Parathyroid adenoma (tissue), 2 donors: Measurements from ENCODE around the gene ABCD1.
A peak's percentile ranks its signal among the peaks of the same experiment; 100 is the strongest.

Source experiments
- H2AFZ ChIP-seq: fragments of 300-600 bp; sonication (generic); one replicate; pipeline ENCODE4 v1.7.0; 2017; ENCODE audit warnings: antibody characterized with exemption, mild to moderate bottlenecking
- H3K27ac ChIP-seq: fragments of 300-600 bp; sonication (generic); one replicate; pipeline ENCODE4 v1.7.0; 2017
- H3K27me3 ChIP-seq: fragments of 300-600 bp; sonication (generic); one replicate; pipeline ENCODE4 v1.7.0; 2017; ENCODE audit warnings: low read length; ENCODE audit not compliant: control insufficient read depth, insufficient read depth
- H3K36me3 ChIP-seq: fragments of 300-600 bp; sonication (generic); one replicate; pipeline ENCODE4 v1.7.0; 2017; ENCODE audit warnings: low read length; ENCODE audit not compliant: control insufficient read depth, insufficient read depth
- H3K4me1 ChIP-seq: fragments of 300-600 bp; sonication (generic); one replicate; pipeline ENCODE4 v1.7.0; 2017; ENCODE audit warnings: control low read depth
- H3K4me2 ChIP-seq: fragments of 300-600 bp; sonication (generic); one replicate; pipeline ENCODE4 v1.7.0; 2017; ENCODE audit warnings: low read length
- H3K4me3 ChIP-seq: fragments of 300-600 bp; sonication (generic); one replicate; pipeline ENCODE4 v1.7.0; 2017; ENCODE audit warnings: low read depth, low read length
- H3K79me2 ChIP-seq: fragments of 300-600 bp; sonication (generic); one replicate; pipeline ENCODE4 v1.7.0; 2017; ENCODE audit warnings: control low read depth
- H3K9ac ChIP-seq: fragments of 300-600 bp; sonication (generic); one replicate; pipeline ENCODE4 v1.7.0; 2017; ENCODE audit warnings: mild to moderate bottlenecking
- H3K9me3 ChIP-seq: fragments of 300-600 bp; sonication (generic); one replicate; pipeline ENCODE4 v1.7.0; 2017; ENCODE audit warnings: low read length; ENCODE audit not compliant: control insufficient read depth
- CTCF ChIP-seq: fragments of 300-600 bp; sonication (generic); IDR thresholded peaks from one replicate; pipeline ENCODE4 v1.7.0; 2017; ENCODE audit warnings: antibody characterized with exemption, mild to moderate bottlenecking
- donor health status: primary hyperparathyroidism.

ABCD1 gene

GRCh38 chrX:153719701-153720100 lies 5.0 kb upstream of the ABCD1 start:
- no peak overlapping the region for H3K4me2 ChIP-seq
- no peaks in the 10 kb centered on the region for H3K9me3 ChIP-seq
- H2AFZ ChIP-seq: no peak overlapping the region
- no peaks in the 10 kb centered on the region for H3K36me3 ChIP-seq
- H3K27me3 ChIP-seq: no peaks in the 10 kb centered on the region
- H3K9ac ChIP-seq: no peak overlapping the region
- no peak for TF ChIP-seq CTCF
- H3K4me3 ChIP-seq: no peak overlapping the region
- H3K4me1 ChIP-seq: peaks cover 2% of the 10 kb centered on the region
- H3K79me2 ChIP-seq: peaks cover 11% of the 10 kb centered on the region
- no peak overlapping the region for H3K27ac ChIP-seq

GRCh38 chrX:153722704-153723350 lies 1.8 kb upstream of the ABCD1 start:
- H3K4me1 ChIP-seq: peaks cover 10% of the 10 kb centered on the region
- H3K27me3 ChIP-seq: no peaks in the 10 kb centered on the region

GRCh38 chrX:153723351-153724251 lies 1.1 kb upstream of the ABCD1 start:
- Histone ChIP-seq H3K27ac (peak overlapping the region; percentile 66), H3K79me2 (peaks cover 11% of the 10 kb centered on the region)

More at GRCh38 chrX:153722704-153723350, 1.8 kb upstream of the ABCD1 start:
- Histone ChIP-seq H3K79me2 (peaks cover 11% of the 10 kb centered on the region), H3K4me2 (peak overlapping the region; percentile 82), H3K27ac (peak overlapping the region; percentile 66), H2AFZ (no peak overlapping the region), H3K4me3 (peak overlapping the region; percentile 69), H3K9me3 (no peaks in the 10 kb centered on the region), H3K9ac (no peak overlapping the region), H3K36me3 (no peaks in the 10 kb centered on the region)
- TF ChIP-seq CTCF: no peak

GRCh38 chrX:153725039-153725831 lies 579 bp downstream of the ABCD1 start:
- Histone ChIP-seq H2AFZ (peak overlapping the region; percentile 79), H3K4me3 (peak overlapping the region; percentile 54)

More at GRCh38 chrX:153723351-153724251, 1.1 kb upstream of the ABCD1 start:
- peak overlapping the region; percentile 61 for H3K9ac ChIP-seq
- H3K36me3 ChIP-seq: no peaks in the 10 kb centered on the region
- peak overlapping the region; percentile 82 for H3K4me2 ChIP-seq
- no peaks in the 10 kb centered on the region for H3K9me3 ChIP-seq
- H3K4me3 ChIP-seq: peak overlapping the region; percentile 69
- H3K4me1 ChIP-seq: peaks cover 10% of the 10 kb centered on the region
- no peaks in the 10 kb centered on the region for H3K27me3 ChIP-seq
- peak; percentile 22 for TF ChIP-seq CTCF
- peak overlapping the region; percentile 67 for H2AFZ ChIP-seq

More at GRCh38 chrX:153725039-153725831, 579 bp downstream of the ABCD1 start:
- Histone ChIP-seq H3K9ac (no peak overlapping the region), H3K27me3 (no peaks in the 10 kb centered on the region), H3K36me3 (no peaks in the 10 kb centered on the region), H3K4me1 (peaks cover 10% of the 10 kb centered on the region), H3K27ac (peak overlapping the region; percentile 75), H3K79me2 (peaks cover 7% of the 10 kb centered on the region), H3K9me3 (no peaks in the 10 kb centered on the region), H3K4me2 (peak overlapping the region; percentile 66)
- no peak for TF ChIP-seq CTCF
